ENCODE data around the gene HAP1.

The HAP1 gene

DNA sequence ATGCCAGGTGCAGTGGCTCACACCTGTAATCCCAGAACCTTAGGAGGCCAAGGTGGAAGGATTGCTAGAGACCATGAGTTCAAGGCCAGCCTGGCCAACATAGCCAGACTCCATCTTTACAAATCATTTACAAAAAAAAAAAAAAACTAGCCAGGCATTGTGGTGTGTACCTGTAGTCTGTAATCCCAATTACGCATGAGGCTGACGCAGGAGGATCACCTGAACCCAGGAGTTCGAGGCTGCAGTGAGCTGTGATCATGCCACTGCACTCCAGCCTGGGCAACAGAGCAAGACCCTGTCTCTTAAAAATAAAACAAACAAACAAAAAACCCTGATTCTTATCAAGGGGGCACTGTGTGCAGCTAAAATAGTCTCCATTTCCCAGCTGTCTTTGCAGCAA lies 16.8 kb upstream of the HAP1 start:
- H3K36me3 ChIP-seq (ENCODE audit: insufficient read depth) = no peaks in the 10 kb centered on the region
- no peak overlapping the region for H3K9ac ChIP-seq
- H3K4me3 ChIP-seq (IDR thresholded peaks at IDR 0.05; ENCODE audit: insufficient read depth, low read depth, low read length) = no peak overlapping the region
- peaks cover 16% of the 10 kb centered on the region; the same call in 1 of the 2 replicates for H3K79me2 ChIP-seq (ENCODE audit: insufficient read depth, low read depth)
- no peaks in the 10 kb centered on the region for H4K20me1 ChIP-seq (ENCODE audit: insufficient read depth)
- no peak overlapping the region for H3K4me2 ChIP-seq
- peaks cover 2% of the 10 kb centered on the region; the same call in 1 of the 2 replicates for H3K27me3 ChIP-seq (ENCODE audit: insufficient read depth, low read depth)
- H2AFZ ChIP-seq (ENCODE audit: low read depth) = no peak overlapping the region
- H3K4me1 ChIP-seq (ENCODE audit: low read depth, poor library complexity, severe bottlenecking) = peaks cover 36% of the 10 kb centered on the region
- TF ChIP-seq, protein P1, sequence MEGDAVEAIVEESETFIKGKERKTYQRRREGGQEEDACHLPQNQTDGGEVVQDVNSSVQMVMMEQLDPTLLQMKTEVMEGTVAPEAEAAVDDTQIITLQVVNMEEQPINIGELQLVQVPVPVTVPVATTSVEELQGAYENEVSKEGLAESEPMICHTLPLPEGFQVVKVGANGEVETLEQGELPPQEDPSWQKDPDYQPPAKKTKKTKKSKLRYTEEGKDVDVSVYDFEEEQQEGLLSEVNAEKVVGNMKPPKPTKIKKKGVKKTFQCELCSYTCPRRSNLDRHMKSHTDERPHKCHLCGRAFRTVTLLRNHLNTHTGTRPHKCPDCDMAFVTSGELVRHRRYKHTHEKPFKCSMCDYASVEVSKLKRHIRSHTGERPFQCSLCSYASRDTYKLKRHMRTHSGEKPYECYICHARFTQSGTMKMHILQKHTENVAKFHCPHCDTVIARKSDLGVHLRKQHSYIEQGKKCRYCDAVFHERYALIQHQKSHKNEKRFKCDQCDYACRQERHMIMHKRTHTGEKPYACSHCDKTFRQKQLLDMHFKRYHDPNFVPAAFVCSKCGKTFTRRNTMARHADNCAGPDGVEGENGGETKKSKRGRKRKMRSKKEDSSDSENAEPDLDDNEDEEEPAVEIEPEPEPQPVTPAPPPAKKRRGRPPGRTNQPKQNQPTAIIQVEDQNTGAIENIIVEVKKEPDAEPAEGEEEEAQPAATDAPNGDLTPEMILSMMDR (conservative IDR thresholded peaks at IDR 0.05; ENCODE audit: low read depth, low read length) = no peak
- H3K27ac ChIP-seq = no peak overlapping the region

DNA sequence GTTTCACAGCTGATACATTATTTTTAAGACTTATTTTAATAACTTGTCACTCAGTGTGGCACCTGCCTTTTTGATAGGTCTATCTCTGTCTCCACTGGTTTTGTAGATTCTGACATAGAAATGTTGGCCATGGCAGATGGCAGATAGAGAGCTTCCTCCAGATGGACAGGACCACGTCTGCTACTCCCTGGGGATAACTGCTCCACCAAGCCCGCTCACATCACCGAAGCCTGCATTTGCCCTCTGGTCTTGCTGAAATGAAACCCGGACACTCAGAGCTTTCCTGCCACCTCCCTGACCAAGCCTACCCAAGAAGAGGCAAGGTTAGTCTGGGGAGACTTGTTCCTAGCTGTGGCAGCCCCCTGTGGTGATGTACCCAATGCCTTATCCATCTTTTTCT lies 16.4 kb upstream of the HAP1 start:
- TF ChIP-seq, protein P1 (conservative IDR thresholded peaks at IDR 0.05; ENCODE audit: low read depth, low read length) = no peak
- Histone ChIP-seq H3K9ac (no peak overlapping the region), H3K79me2 (ENCODE audit: insufficient read depth, low read depth) (peaks cover 15% of the 10 kb centered on the region; the same call in 1 of the 2 replicates), H4K20me1 (ENCODE audit: insufficient read depth) (no peaks in the 10 kb centered on the region), H3K4me2 (no peak overlapping the region), H3K36me3 (ENCODE audit: insufficient read depth) (no peaks in the 10 kb centered on the region), H2AFZ (ENCODE audit: low read depth) (no peak overlapping the region), H3K4me1 (ENCODE audit: low read depth, poor library complexity, severe bottlenecking) (peaks cover 32% of the 10 kb centered on the region), H3K27ac (no peak overlapping the region), H3K4me3 (IDR thresholded peaks at IDR 0.05; ENCODE audit: insufficient read depth, low read depth, low read length) (no peak overlapping the region), H3K27me3 (ENCODE audit: insufficient read depth, low read depth) (peaks cover 3% of the 10 kb centered on the region; the same call in 1 of the 2 replicates)

DNA sequence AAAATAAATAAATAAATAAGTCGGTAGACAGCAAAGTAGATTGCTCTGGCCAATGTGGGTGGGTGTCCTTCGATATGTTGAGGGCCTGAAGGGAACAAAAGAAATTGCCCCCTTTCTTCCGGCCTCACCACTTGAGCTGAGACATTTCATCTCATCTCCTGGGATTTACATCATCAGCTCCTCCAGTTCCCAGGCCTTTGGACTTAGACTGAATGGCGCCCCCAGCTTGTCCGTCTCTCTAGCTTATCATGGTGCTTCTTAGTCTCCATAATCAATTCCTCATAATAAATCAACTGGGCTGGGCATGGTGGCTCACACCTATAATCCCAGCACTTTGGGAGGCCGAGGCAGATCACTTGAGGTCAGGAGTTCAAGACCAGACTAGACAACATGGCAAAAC lies 13.8 kb upstream of the HAP1 start:
- no peak overlapping the region for H2AFZ ChIP-seq (ENCODE audit: low read depth)
- H3K27me3 ChIP-seq (ENCODE audit: insufficient read depth, low read depth) = peaks cover 3% of the 10 kb centered on the region; the same call in 1 of the 2 replicates
- no peaks in the 10 kb centered on the region for H3K79me2 ChIP-seq (ENCODE audit: insufficient read depth, low read depth)
- H3K9ac ChIP-seq = no peak overlapping the region
- H4K20me1 ChIP-seq (ENCODE audit: insufficient read depth) = no peaks in the 10 kb centered on the region
- H3K27ac ChIP-seq = no peak overlapping the region
- no peaks in the 10 kb centered on the region for H3K36me3 ChIP-seq (ENCODE audit: insufficient read depth)
- H3K4me1 ChIP-seq (ENCODE audit: low read depth, poor library complexity, severe bottlenecking) = peaks cover 10% of the 10 kb centered on the region
- no peak overlapping the region for H3K4me2 ChIP-seq
- no peak overlapping the region for H3K4me3 ChIP-seq (IDR thresholded peaks at IDR 0.05; ENCODE audit: insufficient read depth, low read depth, low read length)
- TF ChIP-seq, protein P1 (conservative IDR thresholded peaks at IDR 0.05; ENCODE audit: low read depth, low read length) = no peak

DNA sequence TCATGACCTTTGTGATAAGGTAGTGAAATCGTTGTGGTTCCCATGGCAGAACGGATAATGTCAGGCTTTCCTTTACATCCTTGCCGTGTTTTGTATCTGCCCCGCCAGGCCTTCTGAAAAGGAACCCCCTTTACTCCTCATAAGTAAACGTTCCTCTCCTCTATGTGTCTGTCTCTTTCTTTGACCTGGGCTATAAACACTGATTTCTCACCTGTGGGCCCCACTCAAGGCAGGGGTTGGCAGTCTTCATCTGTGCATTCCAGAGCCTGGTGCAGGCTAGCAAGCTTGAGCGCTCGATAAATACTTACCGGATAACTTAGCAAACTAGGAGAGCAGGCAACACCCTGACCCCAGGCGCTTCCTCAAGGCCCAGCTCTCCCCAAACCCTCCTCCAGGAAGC lies 7.3 kb upstream of the HAP1 start:
- no peak overlapping the region for H2AFZ ChIP-seq (ENCODE audit: low read depth)
- TF ChIP-seq, protein P1 (conservative IDR thresholded peaks at IDR 0.05; ENCODE audit: low read depth, low read length) = no peak
- H3K27ac ChIP-seq = no peak overlapping the region
- H3K36me3 ChIP-seq (ENCODE audit: insufficient read depth) = no peaks in the 10 kb centered on the region
- no peak overlapping the region for H3K4me3 ChIP-seq (IDR thresholded peaks at IDR 0.05; ENCODE audit: insufficient read depth, low read depth, low read length)
- no peak overlapping the region for H3K9ac ChIP-seq
- H3K27me3 ChIP-seq (ENCODE audit: insufficient read depth, low read depth) = peaks cover 3% of the 10 kb centered on the region
- no peak overlapping the region for H3K4me2 ChIP-seq
- H4K20me1 ChIP-seq (ENCODE audit: insufficient read depth) = no peaks in the 10 kb centered on the region
- H3K79me2 ChIP-seq (ENCODE audit: insufficient read depth, low read depth) = no peaks in the 10 kb centered on the region
- H3K4me1 ChIP-seq (ENCODE audit: low read depth, poor library complexity, severe bottlenecking) = peaks cover 18% of the 10 kb centered on the region

All from KMS-11 (cell line).